HepG2 (cell line): Measurements from ENCODE around the gene ATPAF2. TPM values are rescaled to one million over a fixed set of nuclear protein-coding genes. Genes with fewer than 3 reads are reported as not detected.

Experiments
- AHR ChIP-seq: IDR thresholded peaks from 2 replicates; pipeline ENCODE4 v1.6.1; 2018; ENCODE audit warnings: missing genetic modification reagents, missing compliant biosample characterization
- FOXO1 ChIP-seq: sonication (generic); formaldehyde crosslinking; IDR thresholded peaks from 2 replicates; pipeline ENCODE4 v1.4.0; 2020; ENCODE audit warnings: missing genetic modification reagents
- HNRNPL ChIP-seq: fragments of 200-400 bp; formaldehyde crosslinking; IDR thresholded peaks from 2 replicates; pipeline ENCODE4 v1.6.1; 2017; ENCODE audit warnings: mild to moderate bottlenecking, low read depth, low read length
- MAFF ChIP-seq: IDR thresholded peaks from 2 replicates; pipeline ENCODE4 v1.6.1; 2011; ENCODE audit warnings: low read depth, low read length, improper control_type of control experiment
- MAFK ChIP-seq, 2 experiments: IDR thresholded peaks in 1 of 2; conservative IDR thresholded peaks in 1 of 2; 2 replicates each; pipeline ENCODE4 v1.6.1; 2011; ENCODE audit warnings: improper control_type of control experiment in 2 of 2, low read length in 2 of 2
- NFE2L1 ChIP-seq: sonication (generic); formaldehyde crosslinking; IDR thresholded peaks from 2 replicates; pipeline ENCODE4 v1.4.0; 2020; ENCODE audit warnings: missing genetic modification reagents, mild to moderate bottlenecking, borderline replicate concordance
- RAD51 ChIP-seq: fragments of 450-650 bp; IDR thresholded peaks from 2 replicates; pipeline ENCODE4 v1.6.1; 2016; ENCODE audit warnings: borderline replicate concordance
- SMARCE1 ChIP-seq: fragments of 450-650 bp; IDR thresholded peaks from 2 replicates; pipeline ENCODE4 v1.6.1; 2017; ENCODE audit warnings: borderline replicate concordance
- SOX6 ChIP-seq, 2 experiments: fragments of 450-650 bp in 1 of 2; sonication (generic) in 1 of 2; formaldehyde crosslinking in 1 of 2; IDR thresholded peaks; 2 replicates each; pipeline versions ENCODE4 v1.4.0 to v1.6.1; 2017 to 2020; ENCODE audit warnings: antibody characterized with exemption in 1 of 2, mild to moderate bottlenecking in 1 of 2, missing genetic modification reagents in 1 of 2
- ZNF24 ChIP-seq: fragments of 450-650 bp; IDR thresholded peaks from 2 replicates; pipeline ENCODE4 v1.6.1; 2017; ENCODE audit warnings: antibody characterized with exemption, mild to moderate bottlenecking
- ZNF431 ChIP-seq: sonication (generic); formaldehyde crosslinking; IDR thresholded peaks from 2 replicates; pipeline ENCODE4 v1.9.0; 2022; ENCODE audit warnings: missing genetic modification reagents, low read depth, mild to moderate bottlenecking, borderline replicate concordance
- ZNF879 ChIP-seq: sonication (generic); formaldehyde crosslinking; IDR thresholded peaks from 2 replicates; pipeline ENCODE4 v1.8.1; 2023; ENCODE audit warnings: missing genetic modification reagents
- polyA plus RNA-seq, 8 experiments: library from polyadenylated mRNA; depleted of rRNA in 3 of 8; stranded (reverse) in 7 of 8; unstranded in 1 of 8; fragments of >200 nt; fragmentation: Illumina TruSeq in 4 of 8; extraction: Trizol in 4 of 8; gene quantifications; 2 replicates each; pipeline versions ENCODE4 v1.2.1 to v1.2.3, GENCODE V29; 2011 to 2016; ENCODE audit warnings: low read depth in 4 of 8, missing spikeins in 1 of 8, mixed read lengths in 1 of 8; ENCODE audit not compliant: insufficient read depth in 1 of 8
- total RNA-seq, 5 experiments: library from RNA; depleted of rRNA; stranded (reverse); fragments of >200 nt; fragmentation: Illumina TruSeq; extraction: Trizol; gene quantifications; 2 replicates each; pipeline ENCODE4 v1.2.3, GENCODE V29; 2016; ENCODE audit warnings: low read depth in 1 of 5
- TF ChIP-seq, protein P1 (sequence below): sonication (generic); formaldehyde crosslinking; IDR thresholded peaks from 2 replicates; pipeline ENCODE4 v1.5.1; 2020; ENCODE audit warnings: mild to moderate bottlenecking, moderate library complexity, missing genetic modification reagents
- TF ChIP-seq, protein P2 (sequence below): sonication (generic); formaldehyde crosslinking; IDR thresholded peaks from 2 replicates; pipeline ENCODE4 v1.5.0; 2020; ENCODE audit warnings: missing genetic modification reagents
- TF ChIP-seq, protein P3 (sequence below): sonication (generic); formaldehyde crosslinking; IDR thresholded peaks from 2 replicates; pipeline ENCODE4 v1.5.0; 2020; ENCODE audit warnings: missing genetic modification reagents
- TF ChIP-seq, protein P4 (sequence below), 2 experiments: sonication (generic) in 1 of 2; formaldehyde crosslinking in 1 of 2; IDR thresholded peaks; 2 replicates each; pipeline versions ENCODE4 v1.6.1 to v1.9.0; 2014 to 2022; ENCODE audit warnings: antibody characterized with exemption in 1 of 2, borderline replicate concordance in 1 of 2, inconsistent platforms in 1 of 2, low read depth in 1 of 2, missing genetic modification reagents in 1 of 2
- TF ChIP-seq, protein P5 (sequence below): sonication (generic); formaldehyde crosslinking; IDR thresholded peaks from 2 replicates; pipeline ENCODE4 v1.4.0; 2020; ENCODE audit warnings: mild to moderate bottlenecking, missing genetic modification reagents

Gene ATPAF2
- total and polyA plus RNA-seq, 2 of the 13 experiments (the other 11 are each of a cell fraction or from before 2014, with no cell fraction given) = 15.0 to 16.5 TPM

DNA sequence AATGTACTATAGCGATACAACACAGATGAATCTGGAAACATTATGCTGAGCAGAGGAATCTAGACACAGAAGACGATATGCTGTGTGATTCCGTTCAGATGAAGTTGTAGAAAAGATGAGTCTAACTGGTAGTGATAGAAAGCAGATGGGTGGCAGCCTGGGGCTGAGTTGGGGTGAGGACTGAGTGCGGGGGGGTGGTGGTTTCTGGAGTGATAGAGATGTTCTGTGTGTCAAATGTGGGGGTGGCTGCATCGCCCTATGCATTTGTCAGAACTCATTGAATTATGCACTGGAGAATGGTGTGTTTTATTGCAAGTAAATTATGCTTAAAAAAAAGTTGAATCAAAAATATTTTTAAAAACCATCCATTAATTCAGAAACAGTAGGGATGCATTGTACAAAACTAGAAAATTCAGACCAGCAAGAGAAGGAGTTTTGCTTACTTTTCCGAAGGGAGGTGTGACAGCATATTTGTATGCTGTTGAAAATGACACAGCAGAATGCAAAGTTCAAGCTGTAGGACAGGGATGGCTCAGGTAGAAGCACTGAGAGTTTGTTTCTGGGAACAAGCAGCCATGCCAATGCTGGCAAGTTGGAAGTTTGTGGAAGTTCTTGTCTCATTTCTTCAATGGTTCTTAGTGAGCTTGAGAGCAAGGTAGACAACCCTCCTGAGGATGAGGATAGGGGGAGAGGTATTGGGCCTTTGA lies 35.8 kb upstream of the ATPAF2 start (continued):
- TF ChIP-seq, protein P1, sequence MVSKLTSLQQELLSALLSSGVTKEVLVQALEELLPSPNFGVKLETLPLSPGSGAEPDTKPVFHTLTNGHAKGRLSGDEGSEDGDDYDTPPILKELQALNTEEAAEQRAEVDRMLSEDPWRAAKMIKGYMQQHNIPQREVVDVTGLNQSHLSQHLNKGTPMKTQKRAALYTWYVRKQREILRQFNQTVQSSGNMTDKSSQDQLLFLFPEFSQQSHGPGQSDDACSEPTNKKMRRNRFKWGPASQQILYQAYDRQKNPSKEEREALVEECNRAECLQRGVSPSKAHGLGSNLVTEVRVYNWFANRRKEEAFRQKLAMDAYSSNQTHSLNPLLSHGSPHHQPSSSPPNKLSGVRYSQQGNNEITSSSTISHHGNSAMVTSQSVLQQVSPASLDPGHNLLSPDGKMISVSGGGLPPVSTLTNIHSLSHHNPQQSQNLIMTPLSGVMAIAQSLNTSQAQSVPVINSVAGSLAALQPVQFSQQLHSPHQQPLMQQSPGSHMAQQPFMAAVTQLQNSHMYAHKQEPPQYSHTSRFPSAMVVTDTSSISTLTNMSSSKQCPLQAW (CRISPR knock-in tag) = 0 out of 2 replicates have a peak, but pooled peaks have one; percentile 14
- TF ChIP-seq, protein P2, sequence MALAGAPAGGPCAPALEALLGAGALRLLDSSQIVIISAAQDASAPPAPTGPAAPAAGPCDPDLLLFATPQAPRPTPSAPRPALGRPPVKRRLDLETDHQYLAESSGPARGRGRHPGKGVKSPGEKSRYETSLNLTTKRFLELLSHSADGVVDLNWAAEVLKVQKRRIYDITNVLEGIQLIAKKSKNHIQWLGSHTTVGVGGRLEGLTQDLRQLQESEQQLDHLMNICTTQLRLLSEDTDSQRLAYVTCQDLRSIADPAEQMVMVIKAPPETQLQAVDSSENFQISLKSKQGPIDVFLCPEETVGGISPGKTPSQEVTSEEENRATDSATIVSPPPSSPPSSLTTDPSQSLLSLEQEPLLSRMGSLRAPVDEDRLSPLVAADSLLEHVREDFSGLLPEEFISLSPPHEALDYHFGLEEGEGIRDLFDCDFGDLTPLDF (CRISPR knock-in tag) = no peak
- TF ChIP-seq, protein P3, sequence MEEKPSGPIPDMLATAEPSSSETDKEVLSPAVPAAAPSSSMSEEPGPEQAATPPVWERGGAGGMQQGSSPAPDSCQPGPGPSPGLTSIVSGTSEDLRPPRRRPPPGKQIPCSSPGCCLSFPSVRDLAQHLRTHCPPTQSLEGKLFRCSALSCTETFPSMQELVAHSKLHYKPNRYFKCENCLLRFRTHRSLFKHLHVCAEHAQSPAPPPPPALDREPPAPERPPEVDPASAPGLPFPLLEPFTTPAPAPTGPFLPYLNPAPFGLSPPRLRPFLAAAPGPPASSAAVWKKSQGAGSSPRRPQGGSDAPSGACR (CRISPR knock-in tag) = no peak
- TF ChIP-seq, protein P4, sequence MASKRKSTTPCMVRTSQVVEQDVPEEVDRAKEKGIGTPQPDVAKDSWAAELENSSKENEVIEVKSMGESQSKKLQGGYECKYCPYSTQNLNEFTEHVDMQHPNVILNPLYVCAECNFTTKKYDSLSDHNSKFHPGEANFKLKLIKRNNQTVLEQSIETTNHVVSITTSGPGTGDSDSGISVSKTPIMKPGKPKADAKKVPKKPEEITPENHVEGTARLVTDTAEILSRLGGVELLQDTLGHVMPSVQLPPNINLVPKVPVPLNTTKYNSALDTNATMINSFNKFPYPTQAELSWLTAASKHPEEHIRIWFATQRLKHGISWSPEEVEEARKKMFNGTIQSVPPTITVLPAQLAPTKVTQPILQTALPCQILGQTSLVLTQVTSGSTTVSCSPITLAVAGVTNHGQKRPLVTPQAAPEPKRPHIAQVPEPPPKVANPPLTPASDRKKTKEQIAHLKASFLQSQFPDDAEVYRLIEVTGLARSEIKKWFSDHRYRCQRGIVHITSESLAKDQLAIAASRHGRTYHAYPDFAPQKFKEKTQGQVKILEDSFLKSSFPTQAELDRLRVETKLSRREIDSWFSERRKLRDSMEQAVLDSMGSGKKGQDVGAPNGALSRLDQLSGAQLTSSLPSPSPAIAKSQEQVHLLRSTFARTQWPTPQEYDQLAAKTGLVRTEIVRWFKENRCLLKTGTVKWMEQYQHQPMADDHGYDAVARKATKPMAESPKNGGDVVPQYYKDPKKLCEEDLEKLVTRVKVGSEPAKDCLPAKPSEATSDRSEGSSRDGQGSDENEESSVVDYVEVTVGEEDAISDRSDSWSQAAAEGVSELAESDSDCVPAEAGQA (IDR thresholded peaks at IDR 0.05; ENCODE audit: low read depth) = no peak
- TF ChIP-seq, protein P4 (CRISPR knock-in tag; IDR thresholded peaks at IDR 0.05; ENCODE audit: borderline replicate concordance) = no peak
- TF ChIP-seq FOXO1 (CRISPR knock-in tag) (no peak), MAFK (conservative IDR thresholded peaks at IDR 0.05 in 1 of 2, IDR thresholded peaks at IDR 0.05 in 1 of 2; ENCODE audit: low read length in 2 of 2) (peak; percentile 68 to 82), SMARCE1 (no peak), ZNF879 (no peak), NFE2L1 (CRISPR knock-in tag) (0 out of 2 replicates have a peak, but pooled peaks have one; percentile 52), RAD51 (no peak), MAFF (peak; percentile 67), ZNF431 (CRISPR knock-in tag) (no peak), SOX6 (IDR thresholded peaks at IDR 0.05) (no peak), SOX6 (CRISPR knock-in tag; IDR thresholded peaks at IDR 0.05) (no peak), AHR (CRISPR knock-in tag) (no peak), ZNF24 (no peak), HNRNPL (no peak)
- TF ChIP-seq, protein P5, sequence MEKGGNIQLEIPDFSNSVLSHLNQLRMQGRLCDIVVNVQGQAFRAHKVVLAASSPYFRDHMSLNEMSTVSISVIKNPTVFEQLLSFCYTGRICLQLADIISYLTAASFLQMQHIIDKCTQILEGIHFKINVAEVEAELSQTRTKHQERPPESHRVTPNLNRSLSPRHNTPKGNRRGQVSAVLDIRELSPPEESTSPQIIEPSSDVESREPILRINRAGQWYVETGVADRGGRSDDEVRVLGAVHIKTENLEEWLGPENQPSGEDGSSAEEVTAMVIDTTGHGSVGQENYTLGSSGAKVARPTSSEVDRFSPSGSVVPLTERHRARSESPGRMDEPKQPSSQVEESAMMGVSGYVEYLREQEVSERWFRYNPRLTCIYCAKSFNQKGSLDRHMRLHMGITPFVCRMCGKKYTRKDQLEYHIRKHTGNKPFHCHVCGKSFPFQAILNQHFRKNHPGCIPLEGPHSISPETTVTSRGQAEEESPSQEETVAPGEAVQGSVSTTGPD (CRISPR knock-in tag) = no peak
